ENCODE results near the gene IRGC. TPM values are rescaled to one million over a fixed set of nuclear protein-coding genes. Genes with fewer than 3 reads are reported as not detected.

Gene IRGC
- total RNA-seq, 3 donors from 2014 or later = not detected

GRCh38 chr19:43752287-43752875 lies 36.5 kb downstream of the IRGC start:
- H3K27me3 ChIP-seq = no peaks in the 10 kb centered on the region
- H3K36me3 ChIP-seq = peaks cover 4% of the 10 kb centered on the region
- H3K4me1 ChIP-seq = no peaks in the 10 kb centered on the region
- DNase-seq (ENCODE audit: low spot score in 2 of 2) = no peak
- intact Hi-C loops (cut with DNase I; ENCODE audit: low total_unique reads) = no loop called here
- H3K27ac ChIP-seq = no peak overlapping the region
- TF ChIP-seq POLR2AphosphoS5 (IDR thresholded peaks at IDR 0.05) (no peak), CTCF (IDR thresholded peaks at IDR 0.05) (no peak), POLR2A (IDR thresholded peaks at IDR 0.05) (no peak)
- H3K4me3 ChIP-seq = no peak overlapping the region
- H3K9me3 ChIP-seq = no peaks in the 10 kb centered on the region

GRCh38 chr19:43754253-43754502 lies 38.3 kb downstream of the IRGC start:
- no peaks in the 10 kb centered on the region for H3K36me3 ChIP-seq
- DNase-seq (ENCODE audit: low spot score in 2 of 2) = no peak
- H3K27ac ChIP-seq = peak overlapping the region; percentile 98
- no peaks in the 10 kb centered on the region for H3K4me1 ChIP-seq
- TF ChIP-seq POLR2A (IDR thresholded peaks at IDR 0.05) (no peak), POLR2AphosphoS5 (IDR thresholded peaks at IDR 0.05) (no peak), CTCF (IDR thresholded peaks at IDR 0.05) (no peak)
- intact Hi-C loops (cut with DNase I; ENCODE audit: low total_unique reads) = no loop called here
- peak overlapping the region; percentile 62 to 76 (median 75) for H3K4me3 ChIP-seq
- H3K27me3 ChIP-seq = no peaks in the 10 kb centered on the region
- H3K9me3 ChIP-seq = no peaks in the 10 kb centered on the region

- Histone ChIP-seq H3K4me1 (no peaks in the 10 kb centered on the region), H3K36me3 (no peaks in the 10 kb centered on the region), H3K9me3 (no peaks in the 10 kb centered on the region), H3K27me3 (no peaks in the 10 kb centered on the region), H3K27ac (peak within 1 kb of the TSS; percentile 98), H3K4me3 (peak within 1 kb of the TSS; percentile 62 to 76 (median 75))
- peak; percentile 96 to 97 for DNase-seq (ENCODE audit: low spot score in 2 of 2)
- intact Hi-C loops (cut with DNase I; ENCODE audit: low total_unique reads) = no loop called here
- TF ChIP-seq POLR2A (IDR thresholded peaks at IDR 0.05) (peak; percentile 66), CTCF (IDR thresholded peaks at IDR 0.05) (peak in 1 of 3 donors; percentile 20), POLR2AphosphoS5 (IDR thresholded peaks at IDR 0.05) (peak; percentile 93 to 96 (median 94))
These were observed 38.8 kb downstream of the IRGC start, which contains the start of gene SMG9 for GRCh38 chr19:43754503-43755255. Gene SMG9, minus strand, starts transcription at chr19:43754962. Its CDS starts 4,221 bp downstream, at chr19:43750741.

- intact Hi-C loops (cut with DNase I; ENCODE audit: low total_unique reads) = no loop called here
- peak; percentile 77 for DNase-seq (ENCODE audit: low spot score in 2 of 2)
- TF ChIP-seq POLR2AphosphoS5 (IDR thresholded peaks at IDR 0.05) = no peak
- TF ChIP-seq CTCF (IDR thresholded peaks at IDR 0.05) = no peak
- TF ChIP-seq POLR2A (IDR thresholded peaks at IDR 0.05) = no peak
- peak overlapping the region; percentile 98 for H3K27ac ChIP-seq
- no peaks in the 10 kb centered on the region for H3K4me1 ChIP-seq
- peak overlapping the region; percentile 62 to 76 (median 75) for H3K4me3 ChIP-seq
- H3K9me3 ChIP-seq = no peaks in the 10 kb centered on the region
- H3K36me3 ChIP-seq = no peaks in the 10 kb centered on the region
- no peaks in the 10 kb centered on the region for H3K27me3 ChIP-seq
These were observed 39.5 kb downstream of the IRGC start for GRCh38 chr19:43755256-43755801.

- Histone ChIP-seq H3K27me3 (no peaks in the 10 kb centered on the region), H3K4me3 (no peak overlapping the region), H3K4me1 (peaks cover 0 to 5% of the 10 kb centered on the region in 2 donors), H3K27ac (peak overlapping the region; percentile 80), H3K36me3 (no peaks in the 10 kb centered on the region), H3K9me3 (no peaks in the 10 kb centered on the region)
- TF ChIP-seq CTCF (IDR thresholded peaks at IDR 0.05) = peak in 2 of 3 donors; percentile 21 to 55
- TF ChIP-seq POLR2A (IDR thresholded peaks at IDR 0.05) = no peak
- intact Hi-C loops (cut with DNase I; ENCODE audit: low total_unique reads) = no loop called here
- DNase-seq (ENCODE audit: low spot score in 2 of 2) = peak in 1 of 2 donors; percentile 59
These were observed 43.6 kb downstream of the IRGC start for GRCh38 chr19:43759515-43759914.
